ENCODE results near the gene C4BPB.
A peak's percentile ranks its signal among the peaks of the same experiment; 100 is the strongest.

Gene C4BPB

GRCh38 chr1:207077012-207077411, 11.6 kb upstream of the C4BPB start:
- no peak for DNase-seq (ENCODE audit: extremely low read depth, insufficient read length)
- H3K4me3 ChIP-seq (replicated peaks; ENCODE audit: low read depth, low read length) = no peak overlapping the region
- TF ChIP-seq CTCF (IDR thresholded peaks at IDR 0.05; ENCODE audit: insufficient read depth, low read length, poor library complexity, severe bottlenecking) = no peak
- no peaks in the 10 kb centered on the region for H3K36me3 ChIP-seq (ENCODE audit: control insufficient read depth, insufficient read depth, low read length)
- H3K27me3 ChIP-seq (replicated peaks; ENCODE audit: control insufficient read depth, insufficient read depth, low read length) = no peaks in the 10 kb centered on the region

GRCh38 chr1:207077470-207078377, 10.9 kb upstream of the C4BPB start:
- peak; percentile 83 for TF ChIP-seq CTCF (IDR thresholded peaks at IDR 0.05; ENCODE audit: insufficient read depth, low read length, poor library complexity, severe bottlenecking)
- Histone ChIP-seq H3K4me3 (replicated peaks; ENCODE audit: low read depth, low read length) (no peak overlapping the region), H3K27me3 (replicated peaks; ENCODE audit: control insufficient read depth, insufficient read depth, low read length) (no peaks in the 10 kb centered on the region), H3K36me3 (ENCODE audit: control insufficient read depth, insufficient read depth, low read length) (no peaks in the 10 kb centered on the region)
- DNase-seq (ENCODE audit: extremely low read depth, insufficient read length) = peak; percentile 41

- DNase-seq (ENCODE audit: extremely low read depth, insufficient read length) = no peak
- TF ChIP-seq CTCF (IDR thresholded peaks at IDR 0.05; ENCODE audit: insufficient read depth, low read length, poor library complexity, severe bottlenecking) = no peak
- Histone ChIP-seq H3K4me3 (replicated peaks; ENCODE audit: low read depth, low read length) (no peak overlapping the region), H3K36me3 (ENCODE audit: control insufficient read depth, insufficient read depth, low read length) (no peaks in the 10 kb centered on the region), H3K27me3 (replicated peaks; ENCODE audit: control insufficient read depth, insufficient read depth, low read length) (no peaks in the 10 kb centered on the region)
These were observed 10.0 kb upstream of the C4BPB start for GRCh38 chr1:207078578-207079132.

- no peak for DNase-seq (ENCODE audit: extremely low read depth, insufficient read length)
- Histone ChIP-seq H3K27me3 (replicated peaks; ENCODE audit: control insufficient read depth, insufficient read depth, low read length) (no peaks in the 10 kb centered on the region), H3K36me3 (ENCODE audit: control insufficient read depth, insufficient read depth, low read length) (no peaks in the 10 kb centered on the region), H3K4me3 (replicated peaks; ENCODE audit: low read depth, low read length) (no peak overlapping the region)
- no peak for TF ChIP-seq CTCF (IDR thresholded peaks at IDR 0.05; ENCODE audit: insufficient read depth, low read length, poor library complexity, severe bottlenecking)
These were observed 8.9 kb upstream of the C4BPB start for GRCh38 chr1:207079706-207080241.

GRCh38 chr1:207081088-207081487, 7.6 kb upstream of the C4BPB start:
- TF ChIP-seq CTCF (IDR thresholded peaks at IDR 0.05; ENCODE audit: insufficient read depth, low read length, poor library complexity, severe bottlenecking) = no peak
- H3K27me3 ChIP-seq (replicated peaks; ENCODE audit: control insufficient read depth, insufficient read depth, low read length) = no peaks in the 10 kb centered on the region
- no peak for DNase-seq (ENCODE audit: extremely low read depth, insufficient read length)
- H3K36me3 ChIP-seq (ENCODE audit: control insufficient read depth, insufficient read depth, low read length) = no peaks in the 10 kb centered on the region
- no peak overlapping the region for H3K4me3 ChIP-seq (replicated peaks; ENCODE audit: low read depth, low read length)

Data from GM06990 (cell line).